HG02981 (cell line): Measurements from ENCODE around the gene ALG9.

ENCODE experiments used
- ATAC-seq: cut with Tn5 transposase; IDR thresholded peaks from one replicate; pipeline ENCODE4 v1.9.1; 2021; ENCODE audit warnings: mild to moderate bottlenecking, moderate library complexity; ENCODE audit not compliant: unreplicated experiment

Gene ALG9

DNA sequence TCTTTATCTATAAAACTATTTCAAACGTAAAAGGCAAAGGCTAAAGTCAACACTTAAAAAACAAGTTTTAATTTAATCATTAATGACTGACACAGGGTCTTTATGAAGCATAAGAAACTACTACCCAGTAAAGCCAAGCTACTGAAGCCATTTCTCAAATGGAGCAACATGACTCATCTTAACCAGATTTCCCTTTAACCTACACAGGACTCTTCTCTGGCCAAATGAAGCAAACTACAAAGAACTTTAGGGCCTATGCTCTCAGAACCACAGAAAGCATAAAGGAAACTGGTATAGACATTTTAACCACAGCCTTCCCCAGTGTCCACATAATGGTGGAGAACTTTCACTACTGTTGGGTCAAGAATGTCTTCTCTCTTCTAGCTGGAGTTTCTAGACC is 34.7 kb downstream of the ALG9 start:
- peak; percentile 83 for ATAC-seq

DNA sequence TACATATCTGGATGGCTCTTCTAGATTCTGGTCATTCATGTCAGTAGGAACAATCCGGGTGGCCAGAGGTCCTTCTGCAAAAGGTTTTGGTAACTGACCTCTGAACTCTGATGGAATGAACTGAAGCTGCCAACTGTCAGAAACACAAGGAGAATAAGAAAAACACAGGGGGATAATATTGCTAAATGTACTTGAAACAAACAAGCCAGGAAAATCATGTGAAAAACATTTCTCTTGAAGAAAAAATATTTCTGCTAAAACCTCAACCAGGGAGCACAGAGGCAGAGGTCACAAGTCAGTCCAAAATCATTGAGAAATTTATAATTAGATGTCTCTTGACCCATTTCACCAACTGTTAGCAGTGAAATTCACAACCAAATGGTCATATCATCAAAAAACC is 35.2 kb downstream of the ALG9 start:
- no peak for ATAC-seq

GRCh38 chr11:111835665-111836064 is 35.7 kb downstream of the ALG9 start:
- ATAC-seq, result no peak

GRCh38 chr11:111834432-111835163 is 36.8 kb downstream of the ALG9 start:
- no peak for ATAC-seq

GRCh38 chr11:111833524-111833923 is 37.9 kb downstream of the ALG9 start:
- no peak for ATAC-seq

DNA sequence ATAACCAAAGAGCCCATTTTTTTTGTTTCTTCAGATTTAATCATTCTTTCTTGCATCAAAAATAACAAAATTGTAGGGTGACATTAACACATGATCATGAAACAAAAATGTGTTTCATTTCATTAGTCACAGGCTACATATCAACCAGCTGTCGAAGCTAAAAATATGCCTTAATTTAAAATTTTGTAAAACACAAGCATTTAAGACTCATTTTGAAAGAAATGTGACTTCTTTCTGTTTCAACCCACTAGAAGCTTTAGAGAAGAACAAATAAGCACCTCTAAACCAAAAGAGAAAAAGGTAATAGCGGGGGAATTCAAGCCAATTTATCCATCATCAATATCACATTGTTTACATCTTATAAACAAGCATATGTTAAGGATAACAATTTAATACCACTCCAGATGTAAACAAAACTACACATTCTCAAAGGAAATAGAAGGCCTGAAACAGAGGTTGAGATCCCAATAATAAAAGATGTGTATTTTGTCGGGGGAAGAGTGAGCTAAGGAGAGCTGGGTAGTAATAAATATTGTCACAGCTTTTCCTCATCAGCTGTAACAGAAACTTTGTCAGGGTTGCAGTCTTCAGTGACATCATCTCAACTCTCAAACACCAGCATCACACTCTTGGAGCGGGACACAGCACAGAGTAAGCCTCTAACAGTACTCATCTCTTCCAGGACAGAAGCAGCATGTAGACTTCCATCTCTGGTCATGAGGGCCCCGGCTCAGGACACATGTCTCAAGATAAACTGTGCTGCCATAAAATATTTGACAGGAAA is 42.0 kb downstream of the ALG9 start:
- ATAC-seq, result peak; percentile 64

GRCh38 chr11:111826322-111826950 is 44.9 kb downstream of the ALG9 start:
- no peak for ATAC-seq

- no peak for ATAC-seq
These were observed 47.8 kb downstream of the ALG9 start for GRCh38 chr11:111823629-111824028.

GRCh38 chr11:111823131-111823530 is 48.2 kb downstream of the ALG9 start:
- no peak for ATAC-seq

DNA sequence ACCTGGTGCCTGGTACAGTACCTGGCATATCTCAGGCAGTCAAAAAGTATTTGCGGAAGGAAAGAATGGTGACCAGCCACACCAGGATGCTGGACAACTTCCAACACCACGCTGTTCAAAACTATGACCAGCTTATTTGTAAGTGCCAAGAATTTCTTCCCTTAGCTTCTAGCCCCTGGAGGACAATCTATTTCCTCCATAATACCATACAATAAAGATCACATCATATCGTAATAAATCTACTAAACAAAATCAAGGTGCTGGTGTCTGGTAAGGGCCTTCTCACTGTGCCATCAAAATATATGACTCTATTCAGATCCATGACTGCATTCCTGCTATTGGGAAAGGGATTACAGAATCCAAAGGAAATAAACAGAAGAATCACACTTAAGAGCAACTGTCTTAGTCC is 51.5 kb downstream of the ALG9 start:
- no peak for ATAC-seq

- ATAC-seq, result no peak
These were observed 52.1 kb downstream of the ALG9 start for GRCh38 chr11:111819161-111819828.

- ATAC-seq, result no peak
These were observed 55.9 kb downstream of the ALG9 start for GRCh38 chr11:111815489-111815888.

DNA sequence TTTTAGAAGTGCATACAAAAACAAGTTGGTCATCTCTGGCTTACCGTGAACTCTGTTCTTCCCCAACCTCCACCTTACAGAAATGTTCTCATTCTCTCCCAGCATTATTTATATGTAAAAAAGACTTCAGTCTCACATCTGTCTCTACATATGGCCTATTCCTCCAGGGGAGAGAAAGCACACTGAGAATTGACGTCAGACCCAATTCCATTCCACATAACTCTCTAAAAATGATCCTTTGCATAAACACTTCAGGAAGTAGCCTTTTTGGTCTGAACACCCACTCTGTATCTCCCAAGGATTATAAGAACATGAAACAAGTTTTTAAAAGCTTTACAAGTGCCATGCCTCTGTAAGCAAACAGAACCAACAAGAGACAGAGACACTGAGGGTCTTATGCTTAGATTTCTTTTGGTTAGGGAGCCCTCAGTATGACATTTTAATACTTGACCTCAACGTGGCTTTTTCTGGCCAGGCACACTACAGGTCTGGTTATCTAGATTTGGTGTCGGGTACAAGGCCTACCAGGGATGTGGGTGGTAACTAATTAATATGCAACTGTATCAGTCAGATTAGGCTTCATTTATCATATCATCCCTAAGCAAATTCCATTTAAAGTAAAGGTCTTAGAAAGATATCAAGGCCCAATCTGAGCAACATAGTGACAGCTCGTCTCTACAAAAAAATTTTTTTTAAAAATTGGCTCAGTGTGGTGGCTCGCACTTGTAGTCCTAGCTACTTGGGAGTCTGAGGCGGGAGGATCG is 56.6 kb downstream of the ALG9 start:
- no peak for ATAC-seq

DNA sequence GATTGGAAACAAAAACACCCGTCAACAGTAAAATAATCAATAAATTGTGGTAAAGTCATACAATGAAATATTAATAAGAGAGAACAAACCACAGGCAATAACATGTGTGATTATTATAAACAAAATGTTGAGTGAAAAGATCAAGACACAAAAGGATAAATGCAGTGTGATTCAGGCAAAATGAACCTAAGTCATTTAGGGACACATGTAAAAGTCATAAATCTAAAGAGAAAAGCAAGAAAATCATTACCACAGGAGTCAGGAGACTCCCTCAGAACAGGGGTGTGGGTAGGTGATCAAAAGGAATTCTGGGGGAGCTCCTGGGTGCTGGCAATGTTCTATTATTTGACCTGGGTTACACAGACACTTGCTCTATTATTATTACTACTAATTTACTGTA is 57.3 kb downstream of the ALG9 start:
- ATAC-seq, result no peak

- ATAC-seq, result no peak
These were observed 59.2 kb downstream of the ALG9 start for GRCh38 chr11:111812211-111812610.

GRCh38 chr11:111811445-111811844 is 59.9 kb downstream of the ALG9 start:
- no peak for ATAC-seq

DNA sequence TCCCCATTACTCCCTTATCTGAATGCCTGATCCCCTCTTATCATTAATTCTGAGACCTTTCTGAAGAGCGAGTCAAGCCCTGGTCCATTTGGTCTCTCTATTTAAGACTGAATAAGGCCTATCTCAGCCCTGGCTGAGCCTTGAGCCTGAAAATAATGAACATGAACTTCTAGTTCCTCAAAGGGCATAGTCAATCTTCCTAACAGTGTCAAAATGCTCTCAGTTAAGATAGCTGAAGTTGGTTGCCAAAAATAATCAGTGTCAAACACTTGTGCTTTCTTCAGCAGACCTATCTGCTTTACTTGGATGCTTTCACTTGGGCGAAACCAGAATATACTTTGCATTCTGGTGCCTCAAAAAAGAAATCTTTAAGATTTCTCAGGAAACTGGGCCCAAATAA is 62.5 kb downstream of the ALG9 start:
- ATAC-seq, result no peak

- no peak for ATAC-seq
These were observed 63.3 kb downstream of the ALG9 start for GRCh38 chr11:111808063-111808588.

DNA sequence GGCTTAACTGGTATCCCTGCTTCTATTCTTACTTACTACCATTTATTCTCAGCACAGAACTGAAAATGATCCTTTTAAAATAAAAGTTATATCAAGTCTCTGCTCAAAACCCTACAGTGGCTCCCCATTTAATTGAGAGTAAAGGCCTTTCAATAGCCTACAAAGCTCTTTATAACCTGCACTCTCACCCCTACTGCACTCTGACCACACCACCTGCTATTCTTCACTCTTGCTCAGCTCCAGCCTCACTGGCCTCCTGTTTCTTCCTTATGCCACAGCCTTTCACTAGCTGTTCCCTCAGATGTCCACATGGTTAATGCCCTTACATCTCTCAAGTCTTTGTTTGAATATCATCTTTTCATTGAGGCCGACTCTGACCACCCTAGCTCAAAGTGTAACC is 64.3 kb downstream of the ALG9 start:
- no peak for ATAC-seq

- no peak for ATAC-seq
These were observed 70.2 kb downstream of the ALG9 start for GRCh38 chr11:111801135-111801534.
